Glutamatergic neuron (in vitro differentiated cells): ENCODE measurements around the gene SSC4D. TPM values are rescaled to one million over a fixed set of nuclear protein-coding genes. Genes with fewer than 3 reads are reported as not detected.

Source experiments
- DNase-seq: peaks from one replicate; pipeline ENCODE4 v3.0.0; 2022
- H3K27ac Mint-ChIP-seq: one replicate; pipeline ENCODE4 v1.8.0; 2020; ENCODE audit warnings: mild to moderate bottlenecking, mixed read lengths, inconsistent platforms; ENCODE audit not compliant: unreplicated experiment
- H3K27me3 Mint-ChIP-seq: one replicate; pipeline ENCODE4 v1.8.0; 2020; ENCODE audit warnings: mild to moderate bottlenecking, moderate library complexity, mixed read lengths, inconsistent platforms; ENCODE audit not compliant: unreplicated experiment
- H3K36me3 Mint-ChIP-seq: one replicate; pipeline ENCODE4 v1.8.0; 2020; ENCODE audit warnings: mild to moderate bottlenecking, mixed read lengths, inconsistent platforms; ENCODE audit not compliant: unreplicated experiment
- H3K4me1 Mint-ChIP-seq: one replicate; pipeline ENCODE4 v1.8.0; 2020; ENCODE audit warnings: mild to moderate bottlenecking, low read depth, mixed read lengths, inconsistent platforms; ENCODE audit not compliant: unreplicated experiment
- H3K4me3 Mint-ChIP-seq: one replicate; pipeline ENCODE4 v1.8.0; 2020; ENCODE audit warnings: mild to moderate bottlenecking, mixed read lengths, inconsistent platforms; ENCODE audit not compliant: unreplicated experiment
- H3K9me3 Mint-ChIP-seq: one replicate; pipeline ENCODE4 v1.8.0; 2020; ENCODE audit warnings: mild to moderate bottlenecking, moderate library complexity, mixed read lengths, inconsistent platforms; ENCODE audit not compliant: unreplicated experiment
- CTCF ChIP-seq: fragments of 200-600 bp; sonication (generic); IDR thresholded peaks from one replicate; pipeline ENCODE4 v1.5.0; 2021; ENCODE audit not compliant: partially characterized antibody, unreplicated experiment
- total RNA-seq: library from RNA; stranded (reverse); fragmentation: NEBNext Ultra II Directional; extraction: Animal tissue kit (Norgen Biotek cat#: 25700); gene quantifications from one replicate; pipeline ENCODE4 v1.2.1, GENCODE V29; 2021; ENCODE audit not compliant: unreplicated experiment

The SSC4D gene
- total RNA-seq, 1 donor from 2014 or later, result 6.1 TPM

DNA sequence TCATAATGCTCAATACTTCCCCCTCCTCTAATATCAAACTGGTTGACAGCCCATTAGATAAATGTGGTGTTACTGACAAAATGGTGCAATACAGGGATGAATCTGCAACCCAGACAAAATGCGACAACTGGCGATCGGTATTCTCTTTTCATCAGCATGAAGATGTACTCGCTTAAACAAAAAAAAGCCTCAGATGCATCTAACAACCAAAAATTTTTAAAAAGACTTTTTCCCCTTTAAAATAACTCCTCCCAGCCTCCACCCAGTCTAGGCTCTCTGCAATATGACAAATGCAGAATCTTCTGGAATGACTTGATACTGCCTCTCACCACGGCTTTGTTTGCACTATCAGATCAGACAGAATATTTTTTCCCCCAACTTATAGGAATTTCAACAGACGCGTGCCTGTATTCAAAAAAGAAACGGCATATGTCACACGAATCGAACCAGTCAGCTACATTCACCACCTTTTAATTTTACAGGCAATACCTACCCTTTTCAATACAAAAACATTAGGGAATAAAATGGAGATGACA is 52.0 kb downstream of the SSC4D start:
- peaks cover 23% of the 10 kb centered on the region for H3K9me3 Mint-ChIP-seq
- no peak for DNase-seq
- no peak for TF ChIP-seq CTCF
- peaks cover 17% of the 10 kb centered on the region for H3K27me3 Mint-ChIP-seq
- H3K4me3 Mint-ChIP-seq, result peak overlapping the region; percentile 98
- peak overlapping the region; percentile 100 for H3K27ac Mint-ChIP-seq
- peaks cover 21% of the 10 kb centered on the region for H3K4me1 Mint-ChIP-seq
- H3K36me3 Mint-ChIP-seq, result peaks cover 10% of the 10 kb centered on the region

- peak overlapping the region; percentile 100 for H3K27ac Mint-ChIP-seq
Observed at GRCh38 chr7:76356823-76357222, 52.7 kb downstream of the SSC4D start.

GRCh38 chr7:76356115-76356514 is 53.4 kb downstream of the SSC4D start:
- H3K4me3 Mint-ChIP-seq, result peak overlapping the region; percentile 98
- peaks cover 26% of the 10 kb centered on the region for H3K9me3 Mint-ChIP-seq

More at GRCh38 chr7:76356823-76357222, 52.7 kb downstream of the SSC4D start:
- no peak for DNase-seq
- Mint-ChIP-seq H3K9me3 (peaks cover 24% of the 10 kb centered on the region), H3K27me3 (peaks cover 19% of the 10 kb centered on the region), H3K4me3 (peak overlapping the region; percentile 98), H3K36me3 (peaks cover 13% of the 10 kb centered on the region), H3K4me1 (peaks cover 27% of the 10 kb centered on the region)
- TF ChIP-seq CTCF, result no peak

DNA sequence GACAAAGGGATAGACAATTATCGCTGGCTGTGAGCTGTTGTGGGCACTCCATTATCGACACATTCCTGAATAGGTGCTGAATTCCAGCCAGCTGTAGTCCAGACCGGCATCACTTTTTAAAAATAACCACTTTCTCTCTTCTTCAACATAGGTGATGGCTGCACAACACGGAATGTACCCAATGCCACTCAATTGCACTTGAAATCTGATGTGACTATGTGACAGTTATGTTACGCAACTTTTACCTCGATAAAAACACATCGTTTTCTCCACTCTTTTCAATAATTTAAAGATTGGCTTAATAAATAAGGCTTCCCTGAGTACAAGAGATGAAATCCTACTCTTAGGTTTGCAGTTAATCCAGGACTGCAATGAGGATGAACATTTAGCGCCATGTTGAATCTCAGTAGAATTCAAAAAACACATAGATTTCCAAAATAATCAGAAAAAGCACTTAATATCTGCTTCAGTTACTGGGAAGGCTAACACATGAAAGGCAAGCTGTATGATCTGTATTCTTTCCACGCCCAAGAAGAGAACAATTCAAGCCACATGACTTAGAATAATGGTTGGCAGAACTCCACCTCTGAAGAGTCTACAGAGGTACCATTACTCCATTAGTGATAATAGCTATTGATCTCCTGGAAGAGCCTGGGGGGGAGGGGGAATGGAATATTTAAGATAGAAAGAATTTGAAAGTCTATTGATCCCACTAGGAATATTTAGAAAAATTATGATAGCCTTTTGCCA is 54.3 kb downstream of the SSC4D start:
- no peak for DNase-seq
- H3K4me3 Mint-ChIP-seq, result peak overlapping the region; percentile 98
- peak overlapping the region; percentile 67 for H3K27ac Mint-ChIP-seq
- H3K9me3 Mint-ChIP-seq, result peaks cover 26% of the 10 kb centered on the region
- H3K4me1 Mint-ChIP-seq, result peaks cover 36% of the 10 kb centered on the region
- H3K36me3 Mint-ChIP-seq, result peaks cover 21% of the 10 kb centered on the region
- no peak for TF ChIP-seq CTCF
- peaks cover 19% of the 10 kb centered on the region for H3K27me3 Mint-ChIP-seq

More at GRCh38 chr7:76356115-76356514, 53.4 kb downstream of the SSC4D start:
- peak overlapping the region; percentile 100 for H3K27ac Mint-ChIP-seq
- peaks cover 20% of the 10 kb centered on the region for H3K36me3 Mint-ChIP-seq
- H3K4me1 Mint-ChIP-seq, result peaks cover 34% of the 10 kb centered on the region
- no peak for DNase-seq
- no peak for TF ChIP-seq CTCF
- peaks cover 19% of the 10 kb centered on the region for H3K27me3 Mint-ChIP-seq

DNA sequence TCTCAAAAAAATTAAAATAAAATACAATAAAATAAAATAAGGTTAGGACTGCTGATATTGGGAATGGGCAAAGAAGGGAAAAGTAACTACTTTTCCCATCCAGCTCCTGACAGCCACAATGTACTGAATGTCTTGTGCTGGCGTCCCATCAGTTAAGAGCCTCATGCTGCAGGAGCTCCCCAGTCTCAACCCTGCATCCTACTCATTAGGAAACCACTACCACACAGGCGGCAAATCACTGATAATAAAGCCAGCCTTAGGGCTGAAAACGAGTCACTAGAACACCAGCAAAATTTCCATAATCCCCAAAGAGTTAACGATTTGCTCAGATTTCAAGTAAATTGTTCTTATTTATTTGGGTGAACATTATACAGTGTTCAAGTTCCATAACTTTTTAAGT is 55.0 kb downstream of the SSC4D start:
- Mint-ChIP-seq H3K4me3 (peak overlapping the region; percentile 98), H3K36me3 (peaks cover 24% of the 10 kb centered on the region), H3K4me1 (peaks cover 34% of the 10 kb centered on the region), H3K27me3 (peaks cover 14% of the 10 kb centered on the region), H3K9me3 (peaks cover 21% of the 10 kb centered on the region), H3K27ac (peak overlapping the region; percentile 67)
- DNase-seq, result no peak
- no peak for TF ChIP-seq CTCF
